ENCODE results near the gene ATP5F1E.

The ATP5F1E gene

GRCh38 chr20:59001449-59002171 is 30.5 kb downstream of the ATP5F1E start:
- DNase-seq = peak in 1 of 42 donors; percentile 19
- intact Hi-C loops (cut with DNase I) = no loop called here

DNA sequence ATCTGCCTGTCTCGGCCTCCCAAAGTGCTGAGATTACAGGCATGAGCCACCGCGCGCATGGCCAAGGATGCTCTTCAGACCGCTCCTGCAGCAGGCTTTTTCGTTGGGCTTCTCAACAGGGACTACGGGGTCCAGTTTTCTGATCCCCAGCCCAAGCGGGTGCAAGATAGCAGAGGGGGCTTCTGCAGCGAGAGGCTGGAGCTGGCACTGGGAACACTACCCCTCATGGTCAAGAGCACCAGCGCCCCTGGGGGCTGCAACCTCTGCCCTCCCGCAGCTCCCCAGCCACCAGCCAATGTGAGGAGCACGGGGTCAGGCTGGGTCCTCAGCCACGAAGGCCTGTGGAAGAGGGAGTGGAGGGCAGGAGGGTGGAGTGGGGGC is 31.1 kb downstream of the ATP5F1E start:
- intact Hi-C loops (cut with DNase I) = no loop called here
- DNase-seq = peak in 1 of 42 donors; percentile 12

GRCh38 chr20:59000326-59000725 is 31.8 kb downstream of the ATP5F1E start:
- no peak for DNase-seq
- intact Hi-C loops (cut with DNase I) = no loop called here

DNA sequence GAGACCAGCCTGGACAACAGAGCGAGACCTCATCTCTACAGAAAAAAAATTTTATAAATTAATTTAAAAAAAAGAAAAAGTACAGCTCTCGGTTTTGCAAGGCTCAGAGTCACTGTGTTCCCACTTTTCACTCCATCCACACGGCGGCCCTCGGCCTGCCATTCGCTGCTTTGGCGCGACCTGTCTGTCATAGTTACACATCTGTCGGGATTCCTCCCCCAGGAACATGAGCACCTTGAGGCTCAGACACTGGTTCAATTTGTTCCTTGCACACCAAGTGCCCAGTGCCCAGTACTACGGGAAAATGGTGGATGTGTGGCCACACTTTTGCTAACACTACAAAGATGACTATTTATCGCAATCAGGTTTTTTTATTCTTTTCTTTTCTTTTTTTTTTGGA is 33.5 kb downstream of the ATP5F1E start:
- peak in 1 of 42 donors; percentile 8 for DNase-seq

GRCh38 chr20:58997141-58997770 is 34.9 kb downstream of the ATP5F1E start:
- intact Hi-C loops (cut with DNase I) = no loop called here
- DNase-seq = peak in 2 of 42 donors; percentile 12 to 26

More for the DNA sequence above, 33.5 kb downstream of the ATP5F1E start:
- intact Hi-C loops (cut with DNase I) = no loop called here

DNA sequence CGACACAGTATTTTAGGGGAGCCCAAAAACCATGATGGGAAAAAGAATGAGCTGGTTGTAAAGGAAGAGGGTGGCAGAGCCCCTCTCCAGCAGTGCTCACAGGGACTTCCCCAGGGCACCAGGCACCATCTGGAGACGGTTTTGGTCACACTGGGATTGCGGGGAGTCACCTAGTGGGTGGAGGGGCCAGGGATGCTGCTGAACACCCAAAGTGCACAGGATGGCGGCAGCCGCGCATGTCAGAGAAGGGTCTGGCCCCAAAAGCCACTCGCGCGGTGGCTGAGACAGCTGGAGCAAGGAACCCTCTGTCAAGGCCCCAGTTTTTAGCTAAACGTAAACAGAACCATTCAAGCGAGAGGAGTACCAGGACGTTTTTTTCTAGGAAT is 35.9 kb downstream of the ATP5F1E start:
- DNase-seq = peak in 2 of 42 donors; percentile 9 to 26
- intact Hi-C loops (cut with DNase I) = no loop called here

GRCh38 chr20:58995461-58996225 is 36.5 kb downstream of the ATP5F1E start:
- intact Hi-C loops (cut with DNase I) = no loop called here
- peak in 1 of 42 donors; percentile 14 for DNase-seq

DNA sequence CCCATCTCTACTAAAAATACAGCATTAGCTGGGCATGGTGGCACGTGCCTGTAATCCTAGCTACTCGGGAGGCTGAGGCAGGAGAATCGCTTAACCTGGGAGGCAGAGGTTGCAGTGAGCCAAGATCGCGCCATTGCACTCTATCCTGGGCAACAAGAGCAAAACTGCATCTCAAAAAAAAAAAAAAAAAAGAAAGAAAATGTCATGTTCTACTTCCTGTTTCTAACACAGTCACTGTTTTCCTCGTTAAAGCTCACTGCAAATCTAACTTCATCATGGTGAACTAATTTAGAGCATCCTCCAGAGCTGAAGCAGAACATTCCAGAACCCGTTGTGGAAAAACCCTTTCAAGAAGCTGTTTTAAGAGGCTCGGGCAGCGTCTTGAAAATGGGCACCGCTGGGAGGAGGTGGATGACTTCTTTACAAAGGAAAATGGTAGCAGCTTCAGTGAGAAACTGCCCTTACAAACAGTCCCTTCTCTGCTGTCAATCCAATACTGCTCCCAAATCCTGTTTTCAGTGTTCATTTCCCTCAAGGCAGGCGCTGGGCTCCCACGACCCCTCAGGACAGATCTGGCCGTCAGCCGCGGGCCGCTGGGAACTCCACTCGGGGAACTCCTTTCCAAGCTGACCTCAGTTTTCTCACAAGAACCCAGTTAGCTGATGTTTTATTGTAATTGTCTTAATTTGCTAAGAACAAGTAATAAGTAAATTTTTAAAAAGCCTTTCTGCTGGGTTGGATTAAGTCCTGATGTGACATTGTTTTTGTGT is 37.6 kb downstream of the ATP5F1E start:
- peak in 1 of 42 donors; percentile 11 for DNase-seq
- intact Hi-C loops (cut with DNase I) = no loop called here

DNA sequence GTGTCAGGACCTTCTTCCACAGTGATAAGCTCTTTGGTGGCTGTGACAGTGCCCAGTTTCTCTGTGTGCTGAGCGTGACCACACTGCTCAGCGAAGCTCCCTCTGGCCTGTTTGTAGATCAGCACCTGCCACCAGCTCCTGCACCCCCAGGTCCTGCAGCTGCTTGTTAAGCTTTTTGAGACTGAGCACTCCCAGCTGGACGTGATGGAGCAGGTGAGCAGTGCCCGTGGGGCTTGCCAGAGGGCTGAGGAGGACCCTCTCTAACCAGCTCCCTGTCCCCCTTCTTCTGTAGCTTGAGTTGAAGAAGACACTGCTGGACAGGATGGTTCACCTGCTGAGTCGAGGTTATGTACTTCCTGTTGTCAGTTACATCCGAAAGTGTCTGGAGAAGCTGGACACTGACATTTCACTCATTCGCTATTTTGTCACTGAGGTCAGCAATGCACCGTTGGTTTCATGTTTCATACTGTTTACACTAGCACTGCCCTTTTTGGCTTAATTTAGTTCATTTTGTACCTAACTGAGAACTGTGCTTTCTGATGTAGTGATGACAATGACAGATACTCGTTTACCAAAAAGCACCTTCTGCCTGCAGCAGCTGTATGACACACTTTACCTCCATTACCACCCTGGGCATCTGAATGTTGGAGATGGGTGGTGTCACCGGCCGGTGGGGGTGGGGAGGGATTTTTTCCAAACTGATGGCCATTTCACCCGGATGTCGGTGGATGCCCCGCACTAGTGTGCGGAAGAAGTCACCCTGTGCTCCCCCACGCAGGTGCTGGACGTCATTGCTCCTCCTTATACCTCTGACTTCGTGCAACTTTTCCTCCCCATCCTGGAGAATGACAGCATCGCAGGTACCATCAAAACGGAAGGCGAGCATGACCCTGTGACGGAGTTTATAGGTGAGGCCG is 38.5 kb downstream of the ATP5F1E start:
- intact Hi-C loops (cut with DNase I) = no loop called here
- DNase-seq = peak in 6 of 42 donors; percentile 3 to 33 (median 16)

DNA sequence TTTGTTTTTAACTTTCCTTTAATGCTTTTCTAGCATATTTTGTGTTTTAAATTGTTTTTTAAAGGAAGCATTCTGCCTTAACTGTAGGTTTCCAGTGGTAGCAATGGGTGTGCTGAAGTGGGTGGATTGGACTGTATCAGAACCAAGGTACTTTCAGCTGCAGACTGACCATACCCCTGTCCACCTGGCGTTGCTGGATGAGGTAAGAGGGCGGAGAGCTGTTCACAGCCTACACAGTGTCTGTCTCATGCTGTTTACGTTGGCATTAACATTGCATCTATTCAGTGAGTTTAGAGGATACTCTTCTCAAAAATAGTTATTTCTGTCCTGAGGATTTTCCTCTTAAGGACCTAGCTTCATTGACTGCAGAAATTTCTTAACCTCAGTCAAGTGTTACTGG is 39.2 kb downstream of the ATP5F1E start:
- intact Hi-C loops (cut with DNase I) = no loop called here
- DNase-seq = peak in 3 of 42 donors; percentile 1 to 4 (median 2)

DNA sequence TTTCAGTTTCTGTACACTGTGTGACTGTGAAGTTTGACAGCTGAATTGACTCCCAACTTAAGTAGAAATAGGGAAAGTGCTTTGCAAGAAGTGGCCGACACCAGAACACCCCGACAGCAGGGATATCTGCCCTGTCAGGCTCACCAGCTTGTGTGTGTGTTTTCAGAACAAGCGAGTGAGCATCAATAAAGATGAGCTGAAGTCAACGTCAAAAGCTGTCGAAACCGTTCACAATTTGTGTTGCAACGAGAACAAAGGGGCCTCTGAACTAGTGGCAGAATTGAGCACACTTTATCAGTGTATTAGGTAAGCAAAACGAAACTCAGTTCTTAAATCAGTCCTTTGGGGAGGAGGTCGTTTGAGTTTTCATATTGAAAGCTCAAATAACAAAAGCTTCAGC is 40.4 kb downstream of the ATP5F1E start:
- intact Hi-C loops (cut with DNase I) = no loop called here
- DNase-seq = peak in 4 of 42 donors; percentile 6 to 35 (median 20)

- peak in 4 of 42 donors; percentile 6 to 46 (median 18) for DNase-seq
- intact Hi-C loops (cut with DNase I) = no loop called here
These were observed 41.3 kb downstream of the ATP5F1E start for GRCh38 chr20:58990651-58991445.

GRCh38 chr20:58989196-58989595 is 42.9 kb downstream of the ATP5F1E start:
- intact Hi-C loops (cut with DNase I) = loop anchor here (10.0 kb wide), 1 partner anchor 114 kb away; no protein-coding TSS in a partner anchor
- DNase-seq = peak in 5 of 42 donors; percentile 4 to 31 (median 12)

DNA sequence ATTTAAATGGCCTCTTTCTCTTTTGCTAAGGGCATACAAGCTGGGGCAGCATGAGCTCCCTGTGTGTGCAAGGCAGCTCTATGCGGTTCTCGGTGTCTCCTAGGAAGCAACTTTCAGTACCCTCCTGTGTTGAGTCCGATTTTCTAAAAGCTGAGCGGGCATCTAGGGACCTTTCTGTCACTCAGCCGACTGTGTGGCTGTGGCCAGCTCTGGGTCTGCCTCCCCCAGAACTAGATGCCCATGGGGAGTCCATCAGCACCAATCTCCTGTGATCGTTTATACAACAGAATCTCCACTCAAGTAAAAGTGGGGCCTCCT is 43.6 kb downstream of the ATP5F1E start:
- DNase-seq = peak in 4 of 42 donors; percentile 3 to 29 (median 16)
- intact Hi-C loops (cut with DNase I) = loop anchor here (10.0 kb wide), 1 partner anchor 114 kb away; no protein-coding TSS in a partner anchor

- intact Hi-C loops (cut with DNase I) = loop anchor here (10.0 kb wide), 1 partner anchor 113 kb away; no protein-coding TSS in a partner anchor
- DNase-seq = peak in 3 of 42 donors; percentile 4 to 21 (median 6)
These were observed 44.2 kb downstream of the ATP5F1E start for GRCh38 chr20:58987790-58988564.

GRCh38 chr20:58986968-58987517 is 45.1 kb downstream of the ATP5F1E start:
- intact Hi-C loops (cut with DNase I) = loop anchor here (10.0 kb wide), 1 partner anchor 112 kb away; no protein-coding TSS in a partner anchor
- DNase-seq = peak in 2 of 42 donors; percentile 7 to 30

Measured in head of caudate nucleus (tissue), 42 donors.